NCI-H2227 treated with DMSO at 0.1 percent for 48 hours (cell line): ENCODE results near the gene TYW1.
"Not testable (repeated sequence)": the region's sequence is repeated elsewhere in the genome, so short reads cannot be mapped to it uniquely, and the experiment has no call there.

Experiments
- DNase-seq: peaks from one replicate; lab custom pipeline; 2025; lab: John Stamatoyannopoulos, UW

The TYW1 gene

GRCh38 chr7:67248364-67248763 is 251.7 kb downstream of the TYW1 start:
- DNase-seq: not testable (repeated sequence)

GRCh38 chr7:67251986-67252558 is 255.4 kb downstream of the TYW1 start:
- DNase-seq: no peak

- DNase-seq: not testable (repeated sequence)
Observed at GRCh38 chr7:67255076-67255475, 258.4 kb downstream of the TYW1 start.

GRCh38 chr7:67257779-67258178 is 261.1 kb downstream of the TYW1 start:
- not testable (repeated sequence) for DNase-seq

GRCh38 chr7:67259363-67259762 is 262.7 kb downstream of the TYW1 start:
- not testable (repeated sequence) for DNase-seq

- not testable (repeated sequence) for DNase-seq
Observed at GRCh38 chr7:67260166-67260586, 263.5 kb downstream of the TYW1 start.

- DNase-seq: not testable (repeated sequence)
Observed at GRCh38 chr7:67264000-67264399, 267.4 kb downstream of the TYW1 start.

GRCh38 chr7:67266070-67266469 is 269.4 kb downstream of the TYW1 start:
- DNase-seq: not testable (repeated sequence)

GRCh38 chr7:67267914-67268313 is 271.3 kb downstream of the TYW1 start:
- no peak for DNase-seq

GRCh38 chr7:67269916-67270315 is 273.3 kb downstream of the TYW1 start:
- DNase-seq: not testable (repeated sequence)
